Mammary epithelial cell (primary cell): ENCODE results near the gene EMB.
"Not testable (repeated sequence)": the region's sequence is repeated elsewhere in the genome, so short reads cannot be mapped to it uniquely, and the experiment has no call there.

Experiments
- CTCF ChIP-seq, 2 donors: IDR thresholded peaks in 1 of 2; conservative IDR thresholded peaks in 1 of 2; 2 replicates each; pipeline ENCODE4 v1.5.1; 2011 to 2012; ENCODE audit warnings: inconsistent platforms in 2 of 2, low read length in 2 of 2, mild to moderate bottlenecking in 2 of 2, control low read depth in 1 of 2, low read depth in 1 of 2; ENCODE audit not compliant: insufficient read depth in 1 of 2; ENCODE audit errors: extremely low read depth in 1 of 2
- EZH2 ChIP-seq: IDR thresholded peaks from 2 replicates; pipeline ENCODE4 v1.6.1; 2012; ENCODE audit warnings: low read length, inconsistent platforms, borderline replicate concordance

DNA sequence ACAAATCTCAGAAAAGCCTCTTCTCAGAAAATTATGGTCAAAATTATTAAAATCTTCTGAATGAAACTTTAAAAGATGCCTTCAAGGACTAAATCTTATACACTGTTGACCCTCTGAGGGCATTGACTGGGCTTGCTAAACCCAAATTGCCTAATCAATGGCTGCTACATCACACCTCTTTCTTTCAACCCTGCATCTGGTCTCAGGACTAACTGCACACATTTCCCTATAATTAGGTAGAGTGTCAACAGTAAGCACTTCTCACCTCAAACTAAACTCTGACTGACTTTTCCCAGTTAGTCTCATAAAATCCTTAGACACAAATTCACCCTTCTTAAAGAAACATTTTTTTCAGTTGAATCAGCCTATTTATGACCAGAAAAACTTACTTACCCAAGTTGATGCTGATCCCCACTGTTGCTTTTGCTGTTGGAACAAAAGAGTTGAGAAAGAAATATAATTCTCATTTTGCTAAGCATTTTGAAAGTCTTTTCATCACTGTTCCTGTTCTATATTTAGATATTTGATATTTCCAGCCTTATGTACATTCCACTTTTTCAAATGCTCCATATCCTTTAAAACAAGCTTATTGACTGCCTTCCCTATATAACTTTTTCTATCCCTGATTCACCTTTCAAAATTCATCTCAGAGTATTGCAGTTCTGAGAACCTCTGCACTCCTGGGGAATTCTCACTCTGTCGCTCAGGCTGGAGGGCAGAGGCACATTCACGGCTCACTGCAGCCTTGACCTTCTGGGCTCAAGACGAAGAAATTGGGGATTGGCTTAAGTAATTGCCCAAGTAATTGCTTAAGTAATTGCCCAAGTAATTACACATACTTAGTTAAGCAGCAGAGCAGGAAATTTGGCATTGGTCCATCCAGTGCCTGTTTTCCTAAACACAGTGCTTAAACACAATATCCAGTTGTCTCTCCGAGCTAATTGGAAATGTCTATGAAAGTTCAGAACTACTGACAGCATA is 1.8 kb upstream of the EMB start:
- not testable (repeated sequence) for TF ChIP-seq CTCF (conservative IDR thresholded peaks at IDR 0.05 in 1 of 2, IDR thresholded peaks at IDR 0.05 in 1 of 2; ENCODE audit: extremely low read depth in 1 of 2, insufficient read depth in 1 of 2, low read depth in 1 of 2, low read length in 2 of 2); EZH2
